HG02852 (cell line): ENCODE results near the gene TEX2.
"Not testable (repeated sequence)": the region's sequence is repeated elsewhere in the genome, so short reads cannot be mapped to it uniquely, and the experiment has no call there.

ENCODE experiments used
- ATAC-seq: cut with Tn5 transposase; IDR thresholded peaks from one replicate; pipeline ENCODE4 v1.9.1; 2021; ENCODE audit warnings: mild to moderate bottlenecking, moderate library complexity; ENCODE audit not compliant: unreplicated experiment

TEX2 gene

GRCh38 chr17:64240741-64241347 lies 22.2 kb downstream of the TEX2 start:
- ATAC-seq, result no peak

- ATAC-seq, result no peak
Observed at GRCh38 chr17:64240261-64240740, 22.8 kb downstream of the TEX2 start.

- ATAC-seq, result not testable (repeated sequence)
Observed at GRCh38 chr17:64238449-64238848, 24.6 kb downstream of the TEX2 start.

GRCh38 chr17:64236827-64237403 lies 26.1 kb downstream of the TEX2 start:
- ATAC-seq, result no peak

- ATAC-seq, result no peak
Observed at GRCh38 chr17:64234961-64235360, 28.1 kb downstream of the TEX2 start.

GRCh38 chr17:64232466-64233262 lies 30.4 kb downstream of the TEX2 start:
- ATAC-seq, result no peak

GRCh38 chr17:64231567-64232141 lies 31.4 kb downstream of the TEX2 start:
- ATAC-seq, result no peak

GRCh38 chr17:64230791-64231408 lies 32.2 kb downstream of the TEX2 start:
- ATAC-seq, result no peak

GRCh38 chr17:64229815-64230728 lies 33.0 kb downstream of the TEX2 start:
- no peak for ATAC-seq

GRCh38 chr17:64226132-64226531 lies 36.9 kb downstream of the TEX2 start:
- no peak for ATAC-seq

GRCh38 chr17:64225410-64225809 lies 37.6 kb downstream of the TEX2 start:
- ATAC-seq, result no peak

GRCh38 chr17:64223931-64224629 lies 39.0 kb downstream of the TEX2 start:
- no peak for ATAC-seq

GRCh38 chr17:64223283-64223682 lies 39.8 kb downstream of the TEX2 start:
- no peak for ATAC-seq

- no peak for ATAC-seq
Observed at GRCh38 chr17:64221679-64222078, 41.4 kb downstream of the TEX2 start.

- ATAC-seq, result not testable (repeated sequence)
Observed at GRCh38 chr17:64220604-64221003, 42.5 kb downstream of the TEX2 start.

GRCh38 chr17:64219571-64219970 lies 43.5 kb downstream of the TEX2 start:
- ATAC-seq, result no peak

GRCh38 chr17:64218066-64218465 lies 45.0 kb downstream of the TEX2 start:
- no peak for ATAC-seq

- ATAC-seq, result no peak
Observed at GRCh38 chr17:64217249-64217691, 45.8 kb downstream of the TEX2 start.
